NB4 (cell line): ENCODE results near the gene RRP36.

Experiments
- CTCF ChIP-seq: IDR thresholded peaks from one replicate; pipeline ENCODE4 v1.5.1; 2012; ENCODE audit warnings: low read depth, low read length
- MAX ChIP-seq: IDR thresholded peaks from 2 replicates; pipeline ENCODE4 v1.6.1; 2011; ENCODE audit warnings: low read depth, low read length
- POLR2A ChIP-seq: IDR thresholded peaks from 2 replicates; pipeline ENCODE4 v1.6.1; 2011; ENCODE audit warnings: mild to moderate bottlenecking; ENCODE audit not compliant: insufficient read length; ENCODE audit errors: extremely low read depth

DNA sequence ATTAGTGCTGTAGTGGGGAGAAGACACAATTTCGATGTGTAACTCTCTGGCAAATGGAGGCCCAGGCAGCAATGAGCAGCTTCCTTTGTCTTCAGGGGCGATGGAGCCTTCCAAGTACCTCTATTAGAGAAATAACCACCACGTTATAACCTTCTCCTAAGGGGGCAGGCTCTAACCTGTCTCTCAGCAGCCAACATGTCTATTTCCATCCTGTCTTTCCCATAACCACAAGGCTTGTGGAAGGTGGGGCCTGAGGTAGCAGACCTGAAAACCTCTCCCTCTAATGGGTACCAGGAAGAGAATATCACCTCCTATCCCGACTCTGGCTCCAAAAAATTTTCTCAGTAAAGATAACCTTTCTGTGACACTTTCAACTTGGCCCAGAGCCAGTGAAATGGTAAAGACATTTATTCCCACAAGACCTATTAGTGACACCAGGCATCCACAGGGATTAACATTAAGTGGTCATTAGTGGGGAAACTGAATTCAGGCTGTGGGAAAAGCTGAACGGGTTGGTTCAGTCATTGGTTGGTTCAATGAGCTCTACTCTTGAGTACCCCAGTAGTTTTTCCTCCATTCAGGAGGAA lies 46.4 kb upstream of the RRP36 start:
- no peak for TF ChIP-seq CTCF
- no peak for TF ChIP-seq MAX
- no peak for TF ChIP-seq POLR2A
